H1 (cell line): ENCODE results near the gene AREG. TPM values are rescaled to one million over a fixed set of nuclear protein-coding genes. Genes with fewer than 3 reads are reported as not detected.
A peak's percentile ranks its signal among the peaks of the same experiment; 100 is the strongest.

Experiments used
- CTCF ChIA-PET: fragments of 300-600 bp; sonication (Branson Sonifier 250); formaldehyde crosslinking; loops from one replicate; lab custom pipeline; 2021; ENCODE audit not compliant: partially characterized antibody; lab: Charles Lee
- POLR2A ChIA-PET: fragments of 300-600 bp; sonication (Branson Sonifier 250); formaldehyde crosslinking; loops from one replicate; lab custom pipeline; 2021; ENCODE audit warnings: inconsistent platforms; ENCODE audit not compliant: partially characterized antibody; lab: Charles Lee
- DNase-seq, 2 experiments: peaks; one replicate each; pipeline versions ENCODE4 v3.0.0 to v3.0.0-alpha.2; 2010 to 2022; ENCODE audit warnings: low spot score in 2 of 2, low read depth in 1 of 2, mixed read lengths in 1 of 2
- FAIRE-seq: peaks from 2 replicates; lab custom pipeline; 2011; peaks lifted over from hg19 to GRCh38; lab: Jason Lieb, UNC
- H2AFZ ChIP-seq: 2 replicates; pipeline ENCODE4 v1.8.1; 2012; ENCODE audit warnings: low read length, inconsistent platforms
- H2AK5ac ChIP-seq: 2 replicates; pipeline ENCODE4 v1.6.1; 2013; ENCODE audit warnings: low read depth, low read length
- H2BK120ac ChIP-seq: replicated peaks from 2 replicates; pipeline ENCODE3; 2013; ENCODE audit warnings: low read depth, low read length, inconsistent platforms
- H2BK12ac ChIP-seq: 2 replicates; pipeline ENCODE4 v1.6.1; 2013; ENCODE audit warnings: low read depth, low read length
- H2BK15ac ChIP-seq: 2 replicates; pipeline ENCODE4 v1.6.1; 2013; ENCODE audit warnings: low read length
- H2BK20ac ChIP-seq: 2 replicates; pipeline ENCODE4 v1.6.1; 2013; ENCODE audit warnings: low read length
- H2BK5ac ChIP-seq: 2 replicates; pipeline ENCODE4 v1.6.1; 2013; ENCODE audit warnings: low read depth, low read length
- H3K14ac ChIP-seq: 2 replicates; pipeline ENCODE4 v1.6.1; 2013; ENCODE audit warnings: inconsistent platforms; ENCODE audit not compliant: insufficient read length
- H3K18ac ChIP-seq: 2 replicates; pipeline ENCODE4 v1.6.1; 2013; ENCODE audit warnings: low read length; ENCODE audit errors: extremely low read depth
- H3K23ac ChIP-seq: 2 replicates; pipeline ENCODE4 v1.6.1; 2013; ENCODE audit warnings: inconsistent platforms; ENCODE audit not compliant: insufficient read length
- H3K23me2 ChIP-seq: 2 replicates; pipeline ENCODE4 v1.6.1; 2013; ENCODE audit warnings: low read depth, low read length
- H3K27ac ChIP-seq: 2 replicates; pipeline ENCODE4 v1.6.1; 2011; ENCODE audit warnings: low read depth, low read length, inconsistent platforms
- H3K27me3 ChIP-seq, 4 experiments: replicated peaks in 1 of 4; 1 replicate in 1 of 4; 2 replicates in 3 of 4; pipeline versions ENCODE4 v1.6.1 to v1.8.1; 2011 to 2013; ENCODE audit warnings: low read length in 3 of 4, mild to moderate bottlenecking in 3 of 4, inconsistent platforms in 2 of 4, mixed read lengths in 2 of 4, moderate library complexity in 1 of 4; ENCODE audit not compliant: control insufficient read depth in 3 of 4, insufficient read depth in 3 of 4; ENCODE audit errors: extremely low read depth in 1 of 4
- H3K36me3 ChIP-seq, 4 experiments: 2 replicates each; pipeline versions ENCODE4 v1.6.1 to v1.8.1; 2011 to 2013; ENCODE audit warnings: mild to moderate bottlenecking in 4 of 4, low read length in 3 of 4, moderate library complexity in 2 of 4, control low read depth in 1 of 4, inconsistent platforms in 1 of 4; ENCODE audit not compliant: insufficient read depth in 4 of 4, control insufficient read depth in 2 of 4
- H3K4ac ChIP-seq: replicated peaks from 2 replicates; pipeline ENCODE3; 2013; ENCODE audit warnings: low read length, low read depth, mixed read lengths, inconsistent platforms; ENCODE audit not compliant: insufficient read length
- H3K4me1 ChIP-seq, 4 experiments: replicated peaks in 1 of 4; 1 replicate in 1 of 4; 2 replicates in 3 of 4; pipeline versions ENCODE4 v1.6.1 to v1.8.1; 2011 to 2013; ENCODE audit warnings: low read length in 3 of 4, inconsistent platforms in 2 of 4, mixed read lengths in 1 of 4; ENCODE audit not compliant: insufficient read depth in 4 of 4, control insufficient read depth in 3 of 4
- H3K4me2 ChIP-seq, 2 experiments: 2 replicates each; pipeline versions ENCODE4 v1.6.1 to v1.8.1; 2011 to 2013; ENCODE audit warnings: low read depth in 2 of 2, low read length in 2 of 2, control low read depth in 1 of 2, inconsistent platforms in 1 of 2, mild to moderate bottlenecking in 1 of 2; ENCODE audit not compliant: insufficient read depth in 1 of 2
- H3K4me3 ChIP-seq, 4 experiments: fragments of 200-600, 300-600 bp in 1 of 4; sonication (generic), shearing (Covaris generic), sonication (Bioruptor Twin) in 1 of 4; 2 replicates each; pipeline versions ENCODE4 v1.5.1 to v1.8.1; 2011 to 2016; ENCODE audit warnings: low read length in 4 of 4, low read depth in 3 of 4, control low read depth in 2 of 4, inconsistent platforms in 2 of 4, mild to moderate bottlenecking in 2 of 4, mixed read lengths in 1 of 4, moderate library complexity in 1 of 4; ENCODE audit not compliant: insufficient read depth in 2 of 4; ENCODE audit errors: extremely low read depth in 1 of 4
- H3K56ac ChIP-seq: replicated peaks from 2 replicates; pipeline ENCODE3; 2013; ENCODE audit warnings: low read depth, mild to moderate bottlenecking, mixed read lengths, low read length, inconsistent platforms; ENCODE audit not compliant: insufficient read length
- H3K79me1 ChIP-seq: 2 replicates; pipeline ENCODE4 v1.6.1; 2013; ENCODE audit warnings: low read depth, low read length, control low read depth
- H3K79me2 ChIP-seq, 2 experiments: 2 replicates each; pipeline versions ENCODE4 v1.6.1 to v1.8.1; 2012 to 2013; ENCODE audit warnings: low read length in 2 of 2, mild to moderate bottlenecking in 2 of 2, inconsistent platforms in 1 of 2; ENCODE audit not compliant: insufficient read depth in 2 of 2, control insufficient read depth in 1 of 2
- H3K9ac ChIP-seq, 4 experiments: replicated peaks in 1 of 4; 1 replicate in 1 of 4; 2 replicates in 3 of 4; pipeline versions ENCODE4 v1.6.1 to v1.8.1; 2011 to 2013; ENCODE audit warnings: low read depth in 3 of 4, low read length in 3 of 4, control low read depth in 2 of 4, mild to moderate bottlenecking in 2 of 4, moderate library complexity in 2 of 4, inconsistent platforms in 1 of 4; ENCODE audit errors: extremely low read depth in 1 of 4
- H3K9me3 ChIP-seq, 2 experiments: 2 replicates each; pipeline versions ENCODE4 v1.6.1 to v1.8.1; 2012 to 2013; ENCODE audit warnings: mild to moderate bottlenecking in 2 of 2, moderate library complexity in 2 of 2, control low read depth in 1 of 2, inconsistent platforms in 1 of 2, low read depth in 1 of 2, low read length in 1 of 2, mixed read lengths in 1 of 2; ENCODE audit not compliant: insufficient read depth in 2 of 2
- H4K20me1 ChIP-seq, 2 experiments: replicated peaks in 1 of 2; 2 replicates each; pipeline versions ENCODE3 to v1.8.1; 2011 to 2013; ENCODE audit warnings: inconsistent platforms in 2 of 2, low read length in 2 of 2, mild to moderate bottlenecking in 1 of 2; ENCODE audit not compliant: insufficient read depth in 2 of 2, control insufficient read depth in 1 of 2
- H4K5ac ChIP-seq: 2 replicates; pipeline ENCODE4 v1.6.1; 2013; ENCODE audit warnings: low read length, low read depth, mixed read lengths, inconsistent platforms; ENCODE audit not compliant: insufficient read length
- H4K8ac ChIP-seq: 2 replicates; pipeline ENCODE4 v1.8.0; 2013; ENCODE audit warnings: mild to moderate bottlenecking, moderate library complexity, low read length, inconsistent platforms; ENCODE audit not compliant: insufficient read depth; ENCODE audit errors: extremely low read depth
- H4K91ac ChIP-seq: replicated peaks from 2 replicates; pipeline ENCODE3; 2013; ENCODE audit warnings: low read length, mixed read lengths, inconsistent platforms; ENCODE audit not compliant: insufficient read length
- BCL11A ChIP-seq, 2 experiments: IDR thresholded peaks; one replicate each; pipeline ENCODE4 v1.6.1; 2011; ENCODE audit warnings: low read depth in 2 of 2, low read length in 2 of 2, mild to moderate bottlenecking in 2 of 2
- CTBP2 ChIP-seq: IDR thresholded peaks from 2 replicates; pipeline ENCODE4 v1.7.0; 2011; ENCODE audit warnings: borderline replicate concordance, mild to moderate bottlenecking, moderate library complexity, mixed read lengths, low read length; ENCODE audit not compliant: insufficient read depth, insufficient read length
- HDAC6 ChIP-seq: IDR thresholded peaks from one replicate; pipeline ENCODE4 v1.7.1; 2012; ENCODE audit warnings: low read depth, mild to moderate bottlenecking, inconsistent platforms, low read length, moderate library complexity
- NANOG ChIP-seq: IDR thresholded peaks from 2 replicates; pipeline ENCODE4 v1.6.1; 2011; ENCODE audit warnings: low read length, low read depth, mild to moderate bottlenecking, inconsistent platforms; ENCODE audit not compliant: insufficient read depth, poor library complexity, severe bottlenecking
- POLR2AphosphoS5 ChIP-seq: IDR thresholded peaks from 2 replicates; pipeline ENCODE4 v1.6.1; 2011; ENCODE audit warnings: low read depth, low read length
- RAD21 ChIP-seq, 2 experiments: IDR thresholded peaks in 1 of 2; conservative IDR thresholded peaks in 1 of 2; 2 replicates each; pipeline ENCODE4 v1.6.1; 2011; ENCODE audit warnings: low read depth in 2 of 2, low read length in 2 of 2, improper control_type of control experiment in 1 of 2, inconsistent platforms in 1 of 2, mild to moderate bottlenecking in 1 of 2, moderate library complexity in 1 of 2
- RXRA ChIP-seq: IDR thresholded peaks from 2 replicates; pipeline ENCODE4 v1.6.1; 2011; ENCODE audit warnings: low read depth, mild to moderate bottlenecking, low read length, moderate library complexity; ENCODE audit not compliant: insufficient read depth
- SAP30 ChIP-seq: fragments of 300-600 bp; sonication (generic); IDR thresholded peaks from 2 replicates; pipeline ENCODE4 v1.7.1; 2012; ENCODE audit warnings: low read length, moderate library complexity, mild to moderate bottlenecking, inconsistent platforms; ENCODE audit not compliant: insufficient read depth, insufficient replicate concordance
- SP1 ChIP-seq: IDR thresholded peaks from 2 replicates; pipeline ENCODE4 v1.6.1; 2011; ENCODE audit warnings: low read depth, low read length
- WGBS, 2 experiments: shearing (Covaris generic) in 1 of 2; methylation state at CpG; one replicate each; pipeline versions ENCODE4 v1.1.6 to v1.1.7; 2013 to 2015; ENCODE audit warnings: low lambda C conversion rate in 2 of 2, mixed read lengths in 2 of 2, inconsistent platforms in 1 of 2, low coverage in 1 of 2, missing lambda C conversion rate in 1 of 2; ENCODE audit not compliant: insufficient replicate concordance in 2 of 2, insufficient coverage in 1 of 2, insufficient read length in 1 of 2; ENCODE audit errors: extremely low coverage in 1 of 2, missing lambda C conversion rate in 1 of 2; 5-methylcytosine and 5-hydroxymethylcytosine counted together
- polyA plus RNA-seq, 7 experiments: library from polyadenylated mRNA; depleted of rRNA in 3 of 7; stranded (reverse) in 5 of 7; unstranded in 2 of 7; fragments of >200 nt in 5 of 7; fragments of 200-250 nt in 2 of 7; gene quantifications; 1 replicate in 5 of 7; 2 replicates in 1 of 7; 4 replicates in 1 of 7; pipeline versions ENCODE4 v1.2.1 to v1.2.3, GENCODE V29; 2011 to 2013; ENCODE audit warnings: missing spikeins in 2 of 7, mixed read lengths in 2 of 7
- total RNA-seq: library from RNA; stranded (reverse); fragmentation: NEBNext Ultra II Directional; extraction: Animal tissue kit (Norgen Biotek cat#: 25700); gene quantifications from 2 replicates; pipeline ENCODE4 v1.2.1, GENCODE V29; 2021

The AREG gene
- total and polyA plus RNA-seq, 2 of the 8 experiments (the other 6 are each of a cell fraction or from before 2014, with no cell fraction given): not detected

GRCh38 chr4:74410272-74410671 lies 34.7 kb upstream of the AREG start:
- POLR2A ChIA-PET: no interaction called here

More at GRCh38 chr4:74410272-74410671, 34.7 kb upstream of the AREG start:
- Histone ChIP-seq H3K4me1 (0 out of 7 replicates have a peak, but pooled peaks cover 0 to 3% (median 0%) of the 10 kb centered on the region in 4 experiments), H3K56ac (no peak overlapping the region), H2AK5ac (no peak overlapping the region), H2BK12ac (0 out of 2 replicates have a peak overlapping the region, but pooled peaks have one; percentile 18), H3K9ac (no peak overlapping the region), H4K5ac (no peak overlapping the region), H3K9me3 (no peaks in the 10 kb centered on the region), H3K23ac (no peak overlapping the region), H2BK15ac (no peak overlapping the region), H3K4me2 (no peak overlapping the region), H3K4ac (no peak overlapping the region), H3K4me3 (no peak overlapping the region), H3K18ac (no peak overlapping the region), H3K14ac (no peak overlapping the region), H3K27me3 (no peaks in the 10 kb centered on the region), H4K91ac (no peak overlapping the region), H2AFZ (no peak overlapping the region), H4K8ac (no peak overlapping the region), H2BK20ac (no peak overlapping the region), H4K20me1 (no peaks in the 10 kb centered on the region), H3K79me1 (no peaks in the 10 kb centered on the region), H3K27ac (no peak overlapping the region), H3K23me2 (no peaks in the 10 kb centered on the region; the same call in 1 of the 2 replicates), H2BK120ac (no peak overlapping the region), H2BK5ac (no peak overlapping the region), H3K79me2 (no peaks in the 10 kb centered on the region), H3K36me3 (no peaks in the 10 kb centered on the region)
- TF ChIP-seq RXRA (no peak), RAD21 (IDR thresholded peaks at IDR 0.05 in 1 of 2, conservative IDR thresholded peaks at IDR 0.05 in 1 of 2; ENCODE audit: low read depth in 2 of 2, low read length in 2 of 2) (no peak), SP1 (no peak), SAP30 (no peak), BCL11A (IDR thresholded peaks at IDR 0.05; ENCODE audit: low read depth in 2 of 2, low read length in 2 of 2) (no peak), POLR2AphosphoS5 (no peak), HDAC6 (no peak), CTBP2 (no peak), NANOG (no peak)
- DNase-seq: no peak
- FAIRE-seq: no peak
- WGBS, 2 experiments: 83% methylated on average over 2 of the region's 2 CpGs; no CpG with 5 or more reads in 1 of the 2 experiments
- CTCF ChIA-PET: interaction anchor here (0.6 to 2.0 kb wide), 6 partner anchors 10 to 111 kb away, joined by 3 to 6 read pairs (median 3); no protein-coding TSS in a partner anchor
